Subcutaneous abdominal adipose tissue (tissue), 5 donors: ENCODE results near the gene MTX2.
"Not testable (repeated sequence)": the region's sequence is repeated elsewhere in the genome, so short reads cannot be mapped to it uniquely, and the experiment has no call there.

ENCODE experiments used
- H3K27ac ChIP-seq: one replicate; pipeline ENCODE4 v1.7.0; 2013; ENCODE audit warnings: low read depth, mild to moderate bottlenecking, inconsistent platforms, low read length, moderate library complexity
- H3K27me3 ChIP-seq, 5 donors: one replicate each; pipeline ENCODE4 v1.7.0; 2013; ENCODE audit warnings: low read length in 5 of 5, inconsistent platforms in 1 of 5; ENCODE audit not compliant: control insufficient read depth in 5 of 5, insufficient read depth in 4 of 5
- H3K36me3 ChIP-seq, 5 donors: one replicate each; pipeline ENCODE4 v1.7.0; 2013; ENCODE audit warnings: low read length in 5 of 5; ENCODE audit not compliant: control insufficient read depth in 5 of 5, insufficient read depth in 5 of 5
- H3K4me1 ChIP-seq, 5 donors: one replicate each; pipeline ENCODE4 v1.7.0; 2013; ENCODE audit warnings: low read length in 5 of 5, mild to moderate bottlenecking in 3 of 5, moderate library complexity in 1 of 5; ENCODE audit not compliant: control insufficient read depth in 5 of 5, insufficient read depth in 5 of 5
- H3K4me3 ChIP-seq, 5 donors: one replicate each; pipeline ENCODE4 v1.7.0; 2013; ENCODE audit warnings: low read length in 5 of 5, low read depth in 1 of 5
- H3K9ac ChIP-seq, 5 donors: one replicate each; pipeline ENCODE4 v1.7.0; 2013; ENCODE audit warnings: low read length in 5 of 5, mild to moderate bottlenecking in 4 of 5, moderate library complexity in 3 of 5
- H3K9me3 ChIP-seq, 5 donors: one replicate each; pipeline ENCODE4 v1.7.0; 2013; ENCODE audit warnings: low read length in 5 of 5; ENCODE audit not compliant: control insufficient read depth in 5 of 5
- donor health status: healthy.
- donor health status: healthy.
- donor health status: healthy.
- donor health status: healthy.
- donor health status: healthy.

Gene MTX2

GRCh38 chr2:176283291-176284068 lies 14.2 kb downstream of the MTX2 start:
- Histone ChIP-seq H3K9me3 (no peaks in the 10 kb centered on the region), H3K36me3 (no peaks in the 10 kb centered on the region), H3K4me3 (no peak overlapping the region), H3K27ac (no peak overlapping the region), H3K9ac (no peak overlapping the region), H3K4me1 (peaks cover 0 to 6% (median 5%) of the 10 kb centered on the region in 5 donors), H3K27me3 (no peaks in the 10 kb centered on the region)

GRCh38 chr2:176284461-176285049 lies 15.3 kb downstream of the MTX2 start:
- H3K9ac ChIP-seq: no peak overlapping the region
- no peak overlapping the region for H3K27ac ChIP-seq
- H3K9me3 ChIP-seq: no peaks in the 10 kb centered on the region
- H3K4me3 ChIP-seq: no peak overlapping the region
- H3K36me3 ChIP-seq: no peaks in the 10 kb centered on the region
- no peaks in the 10 kb centered on the region for H3K27me3 ChIP-seq
- H3K4me1 ChIP-seq: peaks cover 0 to 6% (median 5%) of the 10 kb centered on the region in 5 donors

DNA sequence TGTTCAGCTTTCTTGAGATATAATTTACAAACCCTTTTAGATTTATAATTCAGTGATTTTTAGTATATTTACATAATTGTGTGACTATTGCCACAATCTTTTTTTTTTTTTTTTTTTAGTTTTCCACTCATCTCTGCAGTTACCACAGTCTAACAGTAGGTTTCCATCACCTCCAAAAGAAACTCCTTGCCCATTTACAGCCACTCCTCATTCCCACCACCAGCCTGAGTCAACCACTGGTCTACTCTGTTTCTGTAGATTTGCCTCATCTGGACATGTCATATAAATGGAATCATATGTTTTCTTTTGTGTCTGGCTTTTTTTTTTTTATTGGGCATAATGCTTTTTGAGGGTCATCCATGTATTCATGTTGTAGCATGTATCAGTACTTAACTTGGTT lies 16.1 kb downstream of the MTX2 start:
- Histone ChIP-seq H3K9me3 (no peaks in the 10 kb centered on the region), H3K9ac (no peak overlapping the region), H3K27me3 (no peaks in the 10 kb centered on the region), H3K4me3 (no peak overlapping the region), H3K27ac (no peak overlapping the region), H3K36me3 (no peaks in the 10 kb centered on the region), H3K4me1 (peaks cover 0 to 6% (median 5%) of the 10 kb centered on the region in 5 donors)

GRCh38 chr2:176291335-176291734 lies 22.1 kb downstream of the MTX2 start:
- H3K27me3 ChIP-seq: no peaks in the 10 kb centered on the region
- H3K9ac ChIP-seq: no peak overlapping the region
- H3K27ac ChIP-seq: no peak overlapping the region
- no peaks in the 10 kb centered on the region for H3K4me1 ChIP-seq
- no peaks in the 10 kb centered on the region for H3K36me3 ChIP-seq
- H3K9me3 ChIP-seq: no peaks in the 10 kb centered on the region
- no peak overlapping the region for H3K4me3 ChIP-seq

DNA sequence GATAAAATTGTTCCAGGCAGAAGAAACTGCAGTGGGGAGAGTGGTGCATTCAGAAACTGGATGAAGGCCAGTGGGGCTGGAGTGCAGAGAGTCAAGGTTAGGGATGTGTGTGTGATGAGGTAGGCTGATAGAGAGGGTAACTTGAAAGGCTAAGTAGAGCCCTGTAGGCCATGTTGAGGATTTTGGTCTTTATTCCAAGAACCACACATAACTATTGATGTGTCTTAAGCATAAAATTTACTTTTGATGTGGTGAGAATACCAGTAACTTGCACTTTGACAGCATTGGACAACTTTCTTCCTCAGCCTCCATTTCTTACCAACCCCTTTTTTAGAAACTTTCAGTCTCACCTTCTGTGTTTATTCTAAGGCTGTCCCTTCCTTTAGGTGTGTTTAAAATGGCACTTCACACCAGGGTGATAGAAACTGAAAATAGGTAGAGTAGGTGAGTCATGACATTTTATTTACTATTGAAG lies 22.6 kb downstream of the MTX2 start:
- no peak overlapping the region for H3K4me3 ChIP-seq
- no peaks in the 10 kb centered on the region for H3K9me3 ChIP-seq
- H3K9ac ChIP-seq: no peak overlapping the region
- H3K27ac ChIP-seq: no peak overlapping the region
- H3K27me3 ChIP-seq: no peaks in the 10 kb centered on the region
- no peaks in the 10 kb centered on the region for H3K4me1 ChIP-seq
- H3K36me3 ChIP-seq: no peaks in the 10 kb centered on the region

DNA sequence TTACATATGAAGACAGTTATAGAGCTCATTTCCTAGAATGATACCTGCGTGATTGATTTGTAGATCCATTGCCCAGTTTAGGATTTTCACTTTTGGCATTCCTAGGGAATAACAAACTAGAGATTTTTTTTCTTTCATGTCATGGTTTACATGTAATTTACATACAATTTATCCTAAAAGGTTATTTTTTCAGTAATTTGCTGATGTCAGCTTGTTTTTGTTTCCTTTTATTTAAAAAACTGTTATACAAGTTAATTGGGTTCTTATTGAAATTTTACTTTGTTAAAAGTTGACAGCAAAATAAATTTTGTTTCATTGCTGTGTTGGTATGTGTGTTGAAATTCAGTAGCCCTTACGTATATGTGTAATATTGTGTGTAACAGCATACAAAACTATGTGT lies 23.4 kb downstream of the MTX2 start:
- Histone ChIP-seq H3K9ac (no peak overlapping the region), H3K27ac (no peak overlapping the region), H3K36me3 (no peaks in the 10 kb centered on the region), H3K4me1 (no peaks in the 10 kb centered on the region), H3K9me3 (no peaks in the 10 kb centered on the region), H3K4me3 (no peak overlapping the region), H3K27me3 (no peaks in the 10 kb centered on the region)

DNA sequence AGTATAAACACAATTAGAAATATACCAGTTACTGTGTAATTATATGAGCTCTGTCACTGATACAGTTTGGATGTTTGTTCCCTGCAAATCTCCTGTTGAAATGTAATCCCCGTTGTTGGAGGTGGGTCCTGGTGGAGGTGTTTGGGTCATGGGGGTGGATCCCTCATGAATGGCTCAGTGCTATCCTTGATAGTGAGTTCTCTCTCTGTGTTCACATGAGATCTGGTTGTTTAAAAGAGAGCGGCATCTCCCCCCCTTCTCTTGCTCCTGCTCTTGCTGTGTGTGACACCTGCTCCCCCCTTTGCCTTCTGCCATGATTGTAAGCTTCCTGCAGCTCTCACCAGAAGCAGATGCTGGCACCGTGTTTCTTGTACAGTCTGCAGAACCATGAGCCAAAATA lies 24.1 kb downstream of the MTX2 start:
- Histone ChIP-seq H3K9ac (no peak overlapping the region), H3K36me3 (no peaks in the 10 kb centered on the region), H3K9me3 (no peaks in the 10 kb centered on the region), H3K4me1 (no peaks in the 10 kb centered on the region), H3K27ac (no peak overlapping the region), H3K27me3 (no peaks in the 10 kb centered on the region), H3K4me3 (no peak overlapping the region)

DNA sequence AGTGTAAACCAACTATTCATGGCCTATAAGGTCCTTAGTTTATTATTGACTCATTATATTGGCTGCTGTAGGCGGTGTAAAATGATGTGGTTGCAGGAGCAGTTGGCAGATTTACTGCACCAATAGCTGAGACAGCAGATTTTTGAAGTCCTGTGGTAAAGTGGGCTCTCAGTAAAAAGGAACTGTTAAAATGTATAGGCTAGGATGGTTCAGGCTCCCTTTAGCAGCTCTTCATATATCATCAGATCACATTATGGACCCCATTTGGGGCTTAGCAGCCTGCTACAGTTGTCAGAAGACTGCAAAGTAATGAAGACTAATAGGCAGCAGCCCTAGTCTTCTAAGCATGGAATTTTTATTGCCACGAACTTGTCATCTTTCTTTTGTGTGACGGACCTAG lies 27.8 kb downstream of the MTX2 start:
- peaks cover 0 to 7% (median 0%) of the 10 kb centered on the region in 5 donors for H3K36me3 ChIP-seq
- no peaks in the 10 kb centered on the region for H3K9me3 ChIP-seq
- no peak overlapping the region for H3K4me3 ChIP-seq
- H3K27me3 ChIP-seq: no peaks in the 10 kb centered on the region
- H3K9ac ChIP-seq: no peak overlapping the region
- H3K27ac ChIP-seq: no peak overlapping the region
- no peaks in the 10 kb centered on the region for H3K4me1 ChIP-seq

GRCh38 chr2:176297737-176298136 lies 28.5 kb downstream of the MTX2 start:
- Histone ChIP-seq H3K27ac (no peak overlapping the region), H3K4me1 (no peaks in the 10 kb centered on the region), H3K36me3 (peaks cover 0 to 7% (median 0%) of the 10 kb centered on the region in 5 donors), H3K4me3 (no peak overlapping the region), H3K27me3 (no peaks in the 10 kb centered on the region), H3K9me3 (no peaks in the 10 kb centered on the region), H3K9ac (no peak overlapping the region)

GRCh38 chr2:176306020-176306419 lies 36.8 kb downstream of the MTX2 start:
- H3K27ac ChIP-seq, H3K4me3 ChIP-seq, H3K9ac ChIP-seq, H3K4me1 ChIP-seq, H3K27me3 ChIP-seq, H3K36me3 ChIP-seq, H3K9me3 ChIP-seq: not testable (repeated sequence)
